Transverse colon (tissue), 4 donors: ENCODE data around the gene ARL15. TPM values are rescaled to one million over a fixed set of nuclear protein-coding genes. Genes with fewer than 3 reads are reported as not detected.

Experiments used
- DNase-seq: peaks from one replicate; pipeline ENCODE4 v3.0.0-alpha.2; 2019
- H3K27ac ChIP-seq, 4 donors: fragments of 200-600 bp; sonication (generic); 2 replicates each; pipeline ENCODE4 v1.5.1; 2016 to 2018; ENCODE audit warnings: inconsistent platforms in 4 of 4
- H3K27me3 ChIP-seq: fragments of 200-600 bp; sonication (generic); 2 replicates; pipeline ENCODE4 v1.5.1; 2017; ENCODE audit warnings: inconsistent platforms
- H3K36me3 ChIP-seq, 4 donors: fragments of 200-600 bp; sonication (generic); 2 replicates each; pipeline ENCODE4 v1.5.1; 2017 to 2019; ENCODE audit warnings: inconsistent platforms in 4 of 4
- H3K4me1 ChIP-seq, 4 donors: fragments of 200-600 bp; sonication (generic); 2 replicates each; pipeline ENCODE4 v1.5.1; 2017 to 2020; ENCODE audit warnings: inconsistent platforms in 4 of 4
- H3K4me3 ChIP-seq, 4 donors: fragments of 200-600 bp; sonication (generic); 1 replicate in 1 of 4; 2 replicates in 3 of 4; pipeline versions ENCODE4 v1.5.1 to v1.6.1; 2017 to 2019; ENCODE audit warnings: inconsistent platforms in 4 of 4
- H3K9me3 ChIP-seq, 2 donors: fragments of 200-600 bp; sonication (generic); 2 replicates each; pipeline ENCODE4 v1.5.1; 2017 to 2019; ENCODE audit warnings: inconsistent platforms in 2 of 2
- EP300 ChIP-seq: sonication (generic); formaldehyde crosslinking; IDR thresholded peaks from one replicate; pipeline ENCODE4 v1.6.1; 2017; ENCODE audit warnings: antibody characterized with exemption, low read depth
- POLR2A ChIP-seq: fragments of 450-650 bp; IDR thresholded peaks from one replicate; pipeline ENCODE4 v1.6.1; 2016; ENCODE audit warnings: antibody characterized with exemption, mild to moderate bottlenecking, moderate library complexity
- POLR2AphosphoS5 ChIP-seq, 3 donors: sonication (generic); formaldehyde crosslinking; IDR thresholded peaks; one replicate each; pipeline ENCODE4 v1.6.1; 2016; ENCODE audit warnings: antibody characterized with exemption in 3 of 3
- WGBS, 2 donors: methylation state at CpG; one replicate each; pipeline ENCODE4 v1.1.5; 2018; ENCODE audit warnings: low coverage in 1 of 2; 5-methylcytosine and 5-hydroxymethylcytosine counted together
- in situ Hi-C, 4 donors: fragments of 200-750 bp; cut with MboI; loops; one replicate each; pipeline versions ENCODE4 v1.15.0 to v1.15.1; 2017; ENCODE audit warnings: low sequenced_read_pairs in 3 of 4, low pct_ligation_motif_present in 1 of 4, low pct_unique_long_range_greater_than_20kb in 1 of 4
- intact Hi-C: fragments of 100-400 bp; cut with DNase I; formaldehyde crosslinking; loops from one replicate; pipeline ENCODE4 v1.15.1; 2023; ENCODE audit warnings: low total_unique reads
- total RNA-seq, 4 donors: library from RNA; depleted of rRNA; stranded (reverse); fragments of >200 nt; gene quantifications; one replicate each; pipeline ENCODE4 v1.1.0, GENCODE V29; 2016
- TF ChIP-seq, protein P1 (sequence below), 5 experiments: fragments of 200-600 bp in 3 of 5; fragments of 450-650 bp in 2 of 5; sonication (generic) in 3 of 5; IDR thresholded peaks; 1 replicate in 2 of 5; 2 replicates in 3 of 5; pipeline ENCODE4 v1.5.1; 2016 to 2017; ENCODE audit warnings: antibody characterized with exemption in 5 of 5, inconsistent platforms in 3 of 5, mild to moderate bottlenecking in 2 of 5, moderate library complexity in 1 of 5

ARL15 gene
- total RNA-seq, 4 donors from 2014 or later, result 9.0 to 57.1 (median 27.7) TPM

DNA sequence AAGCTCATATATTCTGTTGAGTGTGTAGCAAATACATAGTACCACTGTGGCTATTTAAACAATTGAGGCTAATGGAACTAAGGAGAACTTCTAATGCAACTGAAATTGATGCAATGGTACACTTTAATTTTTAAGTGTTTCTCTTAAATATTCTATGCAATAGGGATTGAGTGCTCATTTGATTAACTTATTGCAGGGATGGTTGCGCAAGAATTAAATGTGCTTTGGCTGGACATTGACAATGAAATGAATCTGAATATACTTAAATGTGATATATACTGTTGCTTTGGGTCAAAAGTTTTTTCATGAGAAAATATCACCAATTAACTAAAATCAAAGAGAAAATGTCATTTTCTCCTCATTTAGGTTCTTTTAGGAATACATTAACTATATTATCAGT, 227.1 kb downstream of the ARL15 start:
- in situ Hi-C loops (no loop called here), intact Hi-C loops (no loop called here)
- DNase-seq, result no peak
- TF ChIP-seq, protein P1, sequence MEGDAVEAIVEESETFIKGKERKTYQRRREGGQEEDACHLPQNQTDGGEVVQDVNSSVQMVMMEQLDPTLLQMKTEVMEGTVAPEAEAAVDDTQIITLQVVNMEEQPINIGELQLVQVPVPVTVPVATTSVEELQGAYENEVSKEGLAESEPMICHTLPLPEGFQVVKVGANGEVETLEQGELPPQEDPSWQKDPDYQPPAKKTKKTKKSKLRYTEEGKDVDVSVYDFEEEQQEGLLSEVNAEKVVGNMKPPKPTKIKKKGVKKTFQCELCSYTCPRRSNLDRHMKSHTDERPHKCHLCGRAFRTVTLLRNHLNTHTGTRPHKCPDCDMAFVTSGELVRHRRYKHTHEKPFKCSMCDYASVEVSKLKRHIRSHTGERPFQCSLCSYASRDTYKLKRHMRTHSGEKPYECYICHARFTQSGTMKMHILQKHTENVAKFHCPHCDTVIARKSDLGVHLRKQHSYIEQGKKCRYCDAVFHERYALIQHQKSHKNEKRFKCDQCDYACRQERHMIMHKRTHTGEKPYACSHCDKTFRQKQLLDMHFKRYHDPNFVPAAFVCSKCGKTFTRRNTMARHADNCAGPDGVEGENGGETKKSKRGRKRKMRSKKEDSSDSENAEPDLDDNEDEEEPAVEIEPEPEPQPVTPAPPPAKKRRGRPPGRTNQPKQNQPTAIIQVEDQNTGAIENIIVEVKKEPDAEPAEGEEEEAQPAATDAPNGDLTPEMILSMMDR (IDR thresholded peaks at IDR 0.05), result no peak
- no peak for TF ChIP-seq POLR2A
- TF ChIP-seq POLR2AphosphoS5 (IDR thresholded peaks at IDR 0.05), result no peak
- no peak for TF ChIP-seq EP300
- Histone ChIP-seq H3K4me3 (no peak overlapping the region), H3K9me3 (no peaks in the 10 kb centered on the region), H3K4me1 (no peaks in the 10 kb centered on the region), H3K36me3 (no peaks in the 10 kb centered on the region), H3K27ac (no peak overlapping the region), H3K27me3 (no peaks in the 10 kb centered on the region)
- WGBS, 2 donors, result 86 to 98% methylated on average over 1 of the region's 1 CpG

DNA sequence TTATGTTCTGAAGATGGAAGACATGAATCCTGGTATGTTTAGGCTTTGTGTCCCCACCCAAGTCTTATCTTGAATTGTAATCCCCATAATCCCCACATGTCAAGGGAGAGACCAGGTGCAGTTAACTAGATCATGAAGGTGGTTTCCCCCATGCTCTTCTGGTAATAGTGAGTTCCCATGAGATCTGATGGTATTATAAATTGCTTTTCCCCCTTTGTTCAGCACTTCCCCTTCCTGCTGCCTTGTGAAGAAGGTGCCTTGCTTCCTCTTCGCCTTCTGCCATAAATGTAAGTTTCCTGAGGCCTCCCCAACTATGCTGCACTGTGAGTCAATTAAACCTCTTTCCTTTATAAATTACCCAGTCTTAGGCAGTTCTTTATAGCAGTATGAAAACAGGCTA, 229.0 kb downstream of the ARL15 start:
- WGBS, 2 donors, result 100% methylated on average over 1 of the region's 1 CpG; no CpG with 5 or more reads in 1 of the 2 donors
- no peaks in the 10 kb centered on the region for H3K9me3 ChIP-seq
- in situ Hi-C loops, result no loop called here

DNA sequence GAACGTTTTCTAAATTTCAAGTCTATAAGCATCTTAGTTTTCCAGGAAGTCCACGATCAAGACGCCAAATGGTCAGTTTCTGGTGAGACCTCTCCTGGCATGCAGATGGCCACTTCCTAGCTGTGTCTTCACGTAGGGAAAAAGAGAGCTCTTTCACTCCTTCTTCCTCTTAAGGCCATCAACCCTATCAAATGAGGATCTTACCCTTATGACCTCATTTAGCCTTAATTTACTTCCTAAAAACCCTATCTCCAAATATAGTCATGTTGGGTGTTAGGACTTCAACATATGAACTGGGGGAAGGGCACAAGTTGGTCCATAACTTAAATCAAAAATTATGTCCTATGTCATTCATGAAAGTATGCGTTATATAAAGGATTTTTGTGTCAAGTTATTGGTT, 229.5 kb downstream of the ARL15 start:
- Histone ChIP-seq H3K9me3 (no peaks in the 10 kb centered on the region), H3K27ac (no peak overlapping the region), H3K27me3 (no peaks in the 10 kb centered on the region), H3K4me3 (no peak overlapping the region), H3K4me1 (no peaks in the 10 kb centered on the region), H3K36me3 (no peaks in the 10 kb centered on the region)
- intact Hi-C loops, result no loop called here
- in situ Hi-C loops, result no loop called here
- 85 to 93% methylated on average over 5 of the region's 5 CpGs for WGBS, 2 donors
- no peak for DNase-seq
- no peak for TF ChIP-seq POLR2AphosphoS5 (IDR thresholded peaks at IDR 0.05)

More for the DNA sequence above, 229.0 kb downstream of the ARL15 start:
- Histone ChIP-seq H3K27ac (no peak overlapping the region), H3K27me3 (no peaks in the 10 kb centered on the region), H3K36me3 (no peaks in the 10 kb centered on the region), H3K4me3 (no peak overlapping the region), H3K4me1 (no peaks in the 10 kb centered on the region)
- no peak for TF ChIP-seq POLR2A
- TF ChIP-seq POLR2AphosphoS5 (IDR thresholded peaks at IDR 0.05), result no peak
- TF ChIP-seq EP300, result no peak
- intact Hi-C loops, result no loop called here
- DNase-seq, result no peak

DNA sequence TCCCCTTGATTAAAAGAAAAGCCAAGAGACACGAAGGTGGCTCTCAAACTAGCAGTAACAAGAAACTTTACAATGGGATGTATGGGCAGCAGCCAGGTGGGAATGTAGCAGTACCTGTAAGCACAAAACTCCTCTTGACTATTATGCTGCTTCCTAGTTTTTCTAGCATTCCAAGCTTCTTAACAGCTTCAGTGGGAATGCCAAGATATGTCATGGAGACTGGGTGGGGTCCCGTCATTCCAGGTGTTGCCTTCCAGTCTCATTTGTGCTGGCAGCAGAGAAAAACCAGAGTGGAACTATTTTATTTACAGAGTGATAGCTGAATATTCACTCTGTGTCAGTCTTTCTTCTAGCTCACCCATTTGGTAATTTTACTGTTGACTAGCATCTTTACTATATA, 236.6 kb downstream of the ARL15 start:
- no peak for TF ChIP-seq EP300
- H3K27me3 ChIP-seq, result no peaks in the 10 kb centered on the region
- no peaks in the 10 kb centered on the region for H3K9me3 ChIP-seq
- H3K4me3 ChIP-seq, result no peak overlapping the region
- no peak for DNase-seq
- in situ Hi-C loops, result no loop called here
- WGBS, 2 donors, result 17 to 70% methylated on average over 1 to 2 of the region's 2 CpGs
- intact Hi-C loops, result no loop called here
- no peak overlapping the region for H3K27ac ChIP-seq
- H3K4me1 ChIP-seq, result peaks cover 0 to 9% (median 0%) of the 10 kb centered on the region in 4 donors
- no peaks in the 10 kb centered on the region for H3K36me3 ChIP-seq

DNA sequence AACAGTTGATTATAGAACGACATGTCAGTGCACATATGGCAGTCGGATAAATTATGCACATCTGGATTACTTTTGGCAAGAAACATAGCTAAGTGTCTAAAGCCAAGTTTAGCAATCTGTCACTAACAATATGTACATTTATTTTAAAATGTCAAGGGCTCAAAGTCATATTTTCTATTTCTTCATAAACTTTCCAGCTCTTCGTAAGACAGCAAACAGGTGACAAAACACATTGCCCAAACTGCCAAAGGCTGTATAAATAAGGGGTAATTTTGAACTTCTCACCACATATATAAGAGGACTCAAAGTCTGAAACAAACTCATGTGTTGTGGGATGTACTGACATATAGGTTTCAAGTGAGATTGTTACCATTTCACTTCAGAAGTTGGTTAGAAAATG, 237.2 kb downstream of the ARL15 start:
- in situ Hi-C loops (no loop called here), intact Hi-C loops (no loop called here)
- Histone ChIP-seq H3K27me3 (no peaks in the 10 kb centered on the region), H3K27ac (no peak overlapping the region), H3K4me3 (no peak overlapping the region), H3K9me3 (no peaks in the 10 kb centered on the region), H3K36me3 (no peaks in the 10 kb centered on the region), H3K4me1 (peaks cover 0 to 9% (median 0%) of the 10 kb centered on the region in 4 donors)
- WGBS, 2 donors, result 69 to 72% methylated on average over 3 of the region's 3 CpGs
- DNase-seq, result no peak
- TF ChIP-seq EP300 (no peak), POLR2AphosphoS5 (IDR thresholded peaks at IDR 0.05) (no peak), POLR2A (no peak)
- TF ChIP-seq, protein P1 (IDR thresholded peaks at IDR 0.05), result no peak

DNA sequence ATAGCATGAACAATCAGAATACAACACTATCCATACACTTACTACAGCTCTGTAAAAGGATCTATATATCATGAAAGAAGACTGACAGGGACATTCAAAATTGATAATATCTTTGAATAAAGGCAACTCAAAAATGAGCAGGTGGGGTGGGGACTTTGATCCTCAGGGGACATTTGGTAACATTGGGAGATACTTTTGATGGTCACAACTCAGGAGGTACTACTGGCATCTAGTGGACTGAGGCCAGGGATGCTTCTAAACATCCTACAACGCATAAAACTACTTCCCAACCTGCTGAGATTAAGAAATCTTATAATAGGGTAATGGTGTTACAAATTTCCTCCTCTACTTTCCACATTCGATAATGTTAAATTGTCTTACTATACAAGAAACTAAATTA, 243.9 kb downstream of the ARL15 start:
- H3K27ac ChIP-seq, result no peak overlapping the region
- TF ChIP-seq POLR2A (no peak), EP300 (no peak), POLR2AphosphoS5 (IDR thresholded peaks at IDR 0.05) (no peak)
- TF ChIP-seq, protein P1 (IDR thresholded peaks at IDR 0.05), result no peak
- intact Hi-C loops, result no loop called here
- H3K27me3 ChIP-seq, result no peaks in the 10 kb centered on the region
- DNase-seq, result no peak
- in situ Hi-C loops, result no loop called here
- no peaks in the 10 kb centered on the region for H3K9me3 ChIP-seq
- H3K36me3 ChIP-seq, result no peaks in the 10 kb centered on the region
- 85 to 90% methylated on average over 2 of the region's 2 CpGs for WGBS, 2 donors
- no peak overlapping the region for H3K4me3 ChIP-seq
- no peaks in the 10 kb centered on the region for H3K4me1 ChIP-seq
